Stimulated activated CD8-positive, alpha-beta memory T cell treated with anti-CD3 and anti-CD28 coated beads, Interleukin-4, amount 100 ng/mL, for 4 hours (primary cell): ENCODE measurements around the gene OPRM1.

Experiments used
- DNase-seq, 2 donors: peaks; one replicate each; pipeline ENCODE4 v3.0.0-alpha.2; 2020; ENCODE audit warnings: low read depth in 2 of 2, low spot score in 1 of 2

OPRM1 gene

GRCh38 chr6:154202958-154203357 lies 163.9 kb downstream of the OPRM1 start:
- DNase-seq, result no peak

GRCh38 chr6:154206141-154206540 lies 167.1 kb downstream of the OPRM1 start:
- DNase-seq, result no peak

- DNase-seq, result no peak
Observed at GRCh38 chr6:154206996-154207395, 168.0 kb downstream of the OPRM1 start.

GRCh38 chr6:154209555-154209954 lies 170.5 kb downstream of the OPRM1 start:
- DNase-seq, result no peak

GRCh38 chr6:154210678-154211077 lies 171.6 kb downstream of the OPRM1 start:
- no peak for DNase-seq

- DNase-seq, result no peak
Observed at GRCh38 chr6:154213782-154214181, 174.7 kb downstream of the OPRM1 start.

GRCh38 chr6:154218301-154218700 lies 179.3 kb downstream of the OPRM1 start:
- DNase-seq, result no peak

GRCh38 chr6:154218787-154219186 lies 179.7 kb downstream of the OPRM1 start:
- no peak for DNase-seq

- DNase-seq, result no peak
Observed at GRCh38 chr6:154219250-154219649, 180.2 kb downstream of the OPRM1 start.

- no peak for DNase-seq
Observed at GRCh38 chr6:154222716-154223115, 183.7 kb downstream of the OPRM1 start.

- DNase-seq, result no peak
Observed at GRCh38 chr6:154223296-154223695, 184.3 kb downstream of the OPRM1 start.

- no peak for DNase-seq
Observed at GRCh38 chr6:154226461-154226860, 187.4 kb downstream of the OPRM1 start.

- no peak for DNase-seq
Observed at GRCh38 chr6:154227862-154228520, 189.0 kb downstream of the OPRM1 start.

- no peak for DNase-seq
Observed at GRCh38 chr6:154228521-154228905, 189.5 kb downstream of the OPRM1 start.

- no peak for DNase-seq
Observed at GRCh38 chr6:154229786-154230185, 190.7 kb downstream of the OPRM1 start.

- no peak for DNase-seq
Observed at GRCh38 chr6:154230393-154230792, 191.4 kb downstream of the OPRM1 start.

GRCh38 chr6:154230910-154231595 lies 192.0 kb downstream of the OPRM1 start:
- DNase-seq, result no peak

- DNase-seq, result no peak
Observed at GRCh38 chr6:154232013-154232910, 193.2 kb downstream of the OPRM1 start.

GRCh38 chr6:154233383-154233782 lies 194.3 kb downstream of the OPRM1 start:
- DNase-seq, result no peak

GRCh38 chr6:154234019-154234772 lies 195.2 kb downstream of the OPRM1 start:
- DNase-seq, result no peak

GRCh38 chr6:154236646-154237301 lies 197.7 kb downstream of the OPRM1 start:
- no peak for DNase-seq
